Measurements from ENCODE around the gene MXD3. TPM values are rescaled to one million over a fixed set of nuclear protein-coding genes. Genes with fewer than 3 reads are reported as not detected.

MXD3 gene
- total and polyA plus RNA-seq, 2 of the 4 experiments (the other 2 are of a cell fraction) = 7.3 to 12.9 TPM

DNA sequence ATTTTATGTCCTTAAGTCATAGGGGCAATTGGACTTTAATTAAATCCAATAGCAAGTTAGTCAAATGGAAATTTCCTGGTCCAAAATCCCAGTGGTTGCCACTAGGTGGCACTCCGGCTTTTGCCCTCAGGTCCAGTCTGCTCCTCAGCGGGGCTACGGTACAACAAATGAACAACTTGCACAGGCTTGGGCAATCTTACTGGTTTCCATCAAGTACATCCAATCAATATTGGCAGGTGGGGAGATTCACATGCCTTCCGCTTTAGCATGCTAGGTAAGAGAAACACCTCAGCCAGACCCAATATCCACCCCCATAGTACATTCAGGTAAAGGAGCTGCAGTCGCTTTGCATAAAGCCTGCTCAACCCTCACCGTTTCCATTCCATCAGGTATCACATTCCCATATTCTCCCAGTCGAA lies 6.3 kb upstream of the MXD3 start:
- H3K9ac ChIP-seq (ENCODE audit: low read depth, low read length) = no peak overlapping the region
- no peak overlapping the region for H4K5ac ChIP-seq (ENCODE audit: low read depth, low read length)
- no peak overlapping the region for H2BK5ac ChIP-seq (ENCODE audit: low read depth, low read length, poor library complexity, severe bottlenecking)
- ATAC-seq (ENCODE audit: low read depth) (peak; percentile 92), DNase-seq (peak; percentile 80)
- peak; percentile 73 for TF ChIP-seq SMC3 (IDR thresholded peaks at IDR 0.05; ENCODE audit: low read depth, low read length)
- no peak for TF ChIP-seq BHLHE40 (IDR thresholded peaks at IDR 0.05; ENCODE audit: low read depth, low read length)
- TF ChIP-seq RCOR1 (IDR thresholded peaks at IDR 0.05; ENCODE audit: insufficient replicate concordance, low read length) = no peak
- no peak for TF ChIP-seq NFE2L2 (IDR thresholded peaks at IDR 0.05; ENCODE audit: low read depth, low read length)
- TF ChIP-seq MAZ (IDR thresholded peaks at IDR 0.05; ENCODE audit: borderline replicate concordance, low read depth, low read length) = peak; percentile 26; the same call in 1 of the 2 replicates
- no peak for TF ChIP-seq MAFK (IDR thresholded peaks at IDR 0.05; ENCODE audit: low read depth, low read length)
- TF ChIP-seq POLR2A (IDR thresholded peaks at IDR 0.05; ENCODE audit: low read depth, low read length) = no peak
- TF ChIP-seq CEBPB (IDR thresholded peaks at IDR 0.05; ENCODE audit: low read depth, low read length) = peak; percentile 79
- no peak for TF ChIP-seq RFX5 (IDR thresholded peaks at IDR 0.05; ENCODE audit: low read depth, low read length)
- no peak for TF ChIP-seq FOS (IDR thresholded peaks at IDR 0.05; ENCODE audit: low read depth, low read length)
- TF ChIP-seq, protein P1, sequence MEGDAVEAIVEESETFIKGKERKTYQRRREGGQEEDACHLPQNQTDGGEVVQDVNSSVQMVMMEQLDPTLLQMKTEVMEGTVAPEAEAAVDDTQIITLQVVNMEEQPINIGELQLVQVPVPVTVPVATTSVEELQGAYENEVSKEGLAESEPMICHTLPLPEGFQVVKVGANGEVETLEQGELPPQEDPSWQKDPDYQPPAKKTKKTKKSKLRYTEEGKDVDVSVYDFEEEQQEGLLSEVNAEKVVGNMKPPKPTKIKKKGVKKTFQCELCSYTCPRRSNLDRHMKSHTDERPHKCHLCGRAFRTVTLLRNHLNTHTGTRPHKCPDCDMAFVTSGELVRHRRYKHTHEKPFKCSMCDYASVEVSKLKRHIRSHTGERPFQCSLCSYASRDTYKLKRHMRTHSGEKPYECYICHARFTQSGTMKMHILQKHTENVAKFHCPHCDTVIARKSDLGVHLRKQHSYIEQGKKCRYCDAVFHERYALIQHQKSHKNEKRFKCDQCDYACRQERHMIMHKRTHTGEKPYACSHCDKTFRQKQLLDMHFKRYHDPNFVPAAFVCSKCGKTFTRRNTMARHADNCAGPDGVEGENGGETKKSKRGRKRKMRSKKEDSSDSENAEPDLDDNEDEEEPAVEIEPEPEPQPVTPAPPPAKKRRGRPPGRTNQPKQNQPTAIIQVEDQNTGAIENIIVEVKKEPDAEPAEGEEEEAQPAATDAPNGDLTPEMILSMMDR (conservative IDR thresholded peaks at IDR 0.05; ENCODE audit: low read depth, low read length) = peak; percentile 95
- TF ChIP-seq, protein P2, sequence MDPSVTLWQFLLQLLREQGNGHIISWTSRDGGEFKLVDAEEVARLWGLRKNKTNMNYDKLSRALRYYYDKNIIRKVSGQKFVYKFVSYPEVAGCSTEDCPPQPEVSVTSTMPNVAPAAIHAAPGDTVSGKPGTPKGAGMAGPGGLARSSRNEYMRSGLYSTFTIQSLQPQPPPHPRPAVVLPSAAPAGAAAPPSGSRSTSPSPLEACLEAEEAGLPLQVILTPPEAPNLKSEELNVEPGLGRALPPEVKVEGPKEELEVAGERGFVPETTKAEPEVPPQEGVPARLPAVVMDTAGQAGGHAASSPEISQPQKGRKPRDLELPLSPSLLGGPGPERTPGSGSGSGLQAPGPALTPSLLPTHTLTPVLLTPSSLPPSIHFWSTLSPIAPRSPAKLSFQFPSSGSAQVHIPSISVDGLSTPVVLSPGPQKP (IDR thresholded peaks at IDR 0.05; ENCODE audit: borderline replicate concordance, low read depth, low read length) = no peak
- peak; percentile 88 for TF ChIP-seq RAD21 (IDR thresholded peaks at IDR 0.05; ENCODE audit: low read length)
- TF ChIP-seq, protein P3, sequence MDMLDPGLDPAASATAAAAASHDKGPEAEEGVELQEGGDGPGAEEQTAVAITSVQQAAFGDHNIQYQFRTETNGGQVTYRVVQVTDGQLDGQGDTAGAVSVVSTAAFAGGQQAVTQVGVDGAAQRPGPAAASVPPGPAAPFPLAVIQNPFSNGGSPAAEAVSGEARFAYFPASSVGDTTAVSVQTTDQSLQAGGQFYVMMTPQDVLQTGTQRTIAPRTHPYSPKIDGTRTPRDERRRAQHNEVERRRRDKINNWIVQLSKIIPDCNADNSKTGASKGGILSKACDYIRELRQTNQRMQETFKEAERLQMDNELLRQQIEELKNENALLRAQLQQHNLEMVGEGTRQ (IDR thresholded peaks at IDR 0.05; ENCODE audit: low read depth, low read length) = no peak
- no peak for TF ChIP-seq MXI1 (IDR thresholded peaks at IDR 0.05; ENCODE audit: borderline replicate concordance, low read depth, low read length)
- no peak for TF ChIP-seq CHD1 (IDR thresholded peaks at IDR 0.05; ENCODE audit: low read depth, low read length)
- peaks cover 0 to 15% of the 10 kb centered on the region in 2 experiments; a peak in 1 of 4 replicates for H3K79me1 ChIP-seq (ENCODE audit: low read depth in 1 of 2, low read length in 2 of 2)
- H2AFZ ChIP-seq (replicated peaks; ENCODE audit: low read length, poor library complexity) = no peak overlapping the region
- peaks cover 6% of the 10 kb centered on the region; the same call in 1 of the 2 replicates for H3K9me1 ChIP-seq (ENCODE audit: insufficient read depth, low read length)
- in situ Hi-C loops (cut with MboI; ENCODE audit: low sequenced_read_pairs) (no loop called here), intact Hi-C loops (cut with micrococcal nuclease) (loop anchor here (1.0 to 2.0 kb wide), 2 partner anchors 136 to 183 kb away; no protein-coding TSS in a partner anchor), dilution Hi-C loops (cut with HindIII; ENCODE audit: low sequenced_read_pairs, unreplicated experiment) (no loop called here)
- no peak overlapping the region for H3K23ac ChIP-seq (ENCODE audit: low read depth, low read length)
- no peak overlapping the region for H3K56ac ChIP-seq (ENCODE audit: extremely low read depth, insufficient read depth, low read length)
- H3K14ac ChIP-seq (replicated peaks; ENCODE audit: low read depth, low read length) = no peak overlapping the region
- no peak overlapping the region for H3K4me3 ChIP-seq (ENCODE audit: insufficient read depth, low read depth, low read length)
- no peak overlapping the region for H3K27ac ChIP-seq (ENCODE audit: insufficient read depth, low read length)
- H3K18ac ChIP-seq (ENCODE audit: low read depth, low read length) = no peak overlapping the region
- no peak overlapping the region for H3K4ac ChIP-seq (ENCODE audit: low read depth, low read length)
- no peak overlapping the region for H2AK5ac ChIP-seq (ENCODE audit: low read depth, low read length)
- H4K91ac ChIP-seq (ENCODE audit: insufficient read depth, low read depth, low read length) = no peak overlapping the region
- 71% methylated on average over 3 of the region's 7 CpGs; no CpG with 5 or more reads in 1 of the 2 experiments for WGBS, 2 experiments (ENCODE audit: extremely low coverage in 2 of 2, insufficient read length in 1 of 2)
- H3K36me3 ChIP-seq (ENCODE audit: control insufficient read depth, insufficient read depth, low read length) = no peaks in the 10 kb centered on the region
- BruUV-seq (replicated peaks) = no TSS peak
- H2BK120ac ChIP-seq (ENCODE audit: low read depth, low read length) = no peak overlapping the region
- no peaks in the 10 kb centered on the region for H3K9me3 ChIP-seq (ENCODE audit: control insufficient read depth, insufficient read depth, low read length)
- no peak overlapping the region for H2BK15ac ChIP-seq (ENCODE audit: low read depth, low read length)
- H2AK9ac ChIP-seq (replicated peaks; ENCODE audit: low read depth, low read length, poor library complexity) = no peak overlapping the region
- no peak overlapping the region for H2BK20ac ChIP-seq (ENCODE audit: low read depth, low read length)
- H3K4me2 ChIP-seq (ENCODE audit: low read depth, low read length) = no peak overlapping the region
- H4K8ac ChIP-seq (ENCODE audit: low read depth in 2 of 2, low read length in 2 of 2) = no peak overlapping the region
- peaks cover under 1% of the 10 kb centered on the region; the same call in 1 of the 2 replicates for H3K4me1 ChIP-seq (ENCODE audit: control insufficient read depth, insufficient read depth, low read length)
- POLR2A ChIA-PET (ENCODE audit: unreplicated experiment) = no interaction called here
- H4K20me1 ChIP-seq (ENCODE audit: insufficient read depth, low read length) = peaks cover 11% of the 10 kb centered on the region; the same call in 1 of the 2 replicates
- CTCF ChIA-PET = interaction anchor here (0.9 kb wide), 1 partner anchor 10 kb away, joined by 5 read pairs; no protein-coding TSS in a partner anchor
- H3K27me3 ChIP-seq (ENCODE audit: control insufficient read depth, insufficient read depth, low read length) = no peaks in the 10 kb centered on the region
